ENCODE results near the gene OR51M1.
"Not testable (repeated sequence)": the region's sequence is repeated elsewhere in the genome, so short reads cannot be mapped to it uniquely, and the experiment has no call there.

The OR51M1 gene

GRCh38 chr11:5383576-5383975 is at the start of gene OR51M1:
Gene OR51M1 (plus strand): TSS chr11:5383812. CDS start chr11:5389399, 5,587 bp downstream.
- Mint-ChIP-seq H3K4me3 (no peak within 1 kb of the TSS), H3K9me3 (peaks cover 1% of the 10 kb centered on the region), H3K27ac (no peak within 1 kb of the TSS), H3K4me1 (no peaks in the 10 kb centered on the region), H3K27me3 (peaks cover 3% of the 10 kb centered on the region), H3K36me3 (no peaks in the 10 kb centered on the region)
- ATAC-seq (ENCODE audit: low read depth) (no peak), DNase-seq (ENCODE audit: low spot score in 2 of 2) (no peak)

- Mint-ChIP-seq H3K4me1 (no peaks in the 10 kb centered on the region), H3K9me3 (no peaks in the 10 kb centered on the region), H3K27me3 (peaks cover 1% of the 10 kb centered on the region), H3K36me3 (no peaks in the 10 kb centered on the region), H3K27ac (no peak overlapping the region), H3K4me3 (no peak overlapping the region)
- no peak for ATAC-seq (ENCODE audit: low read depth)
- DNase-seq (ENCODE audit: low spot score in 2 of 2): no peak
Measured at GRCh38 chr11:5335170-5335569, 48.4 kb upstream of the OR51M1 start.

- Mint-ChIP-seq H3K4me1 (no peaks in the 10 kb centered on the region), H3K27ac (no peak overlapping the region), H3K27me3 (peaks cover 1% of the 10 kb centered on the region), H3K9me3 (no peaks in the 10 kb centered on the region), H3K36me3 (no peaks in the 10 kb centered on the region), H3K4me3 (no peak overlapping the region)
- DNase-seq (ENCODE audit: low spot score in 2 of 2): no peak
- no peak for ATAC-seq (ENCODE audit: low read depth)
Measured at GRCh38 chr11:5336331-5336730, 47.3 kb upstream of the OR51M1 start.

- H3K36me3 Mint-ChIP-seq; ATAC-seq (ENCODE audit: low read depth); H3K4me1 Mint-ChIP-seq; H3K9me3 Mint-ChIP-seq; H3K4me3 Mint-ChIP-seq; H3K27me3 Mint-ChIP-seq; H3K27ac Mint-ChIP-seq; DNase-seq (ENCODE audit: low spot score in 2 of 2): not testable (repeated sequence)
Measured at GRCh38 chr11:5337253-5337652, 46.4 kb upstream of the OR51M1 start.

GRCh38 chr11:5339771-5340322 is 43.8 kb upstream of the OR51M1 start:
- DNase-seq (ENCODE audit: low spot score in 2 of 2): no peak
- Mint-ChIP-seq H3K36me3 (no peaks in the 10 kb centered on the region), H3K9me3 (no peaks in the 10 kb centered on the region)

GRCh38 chr11:5343474-5344335 is 39.9 kb upstream of the OR51M1 start, which contains the start of gene OR51B5:
Gene OR51B5 (minus strand): TSS chr11:5343524. CDS start chr11:5343524, 0 bp downstream.
- Mint-ChIP-seq H3K9me3 (no peaks in the 10 kb centered on the region), H3K27ac (no peak within 1 kb of the TSS), H3K36me3 (no peaks in the 10 kb centered on the region), H3K4me3 (no peak within 1 kb of the TSS), H3K4me1 (no peaks in the 10 kb centered on the region), H3K27me3 (peaks cover 5% of the 10 kb centered on the region)
- ATAC-seq (ENCODE audit: low read depth) (no peak), DNase-seq (ENCODE audit: low spot score in 2 of 2) (no peak)

More at GRCh38 chr11:5339771-5340322, 43.8 kb upstream of the OR51M1 start:
- Mint-ChIP-seq H3K4me1 (no peaks in the 10 kb centered on the region), H3K27ac (no peak overlapping the region), H3K27me3 (peaks cover 2% of the 10 kb centered on the region), H3K4me3 (no peak overlapping the region)
- no peak for ATAC-seq (ENCODE audit: low read depth)

GRCh38 chr11:5345831-5346230 is 37.8 kb upstream of the OR51M1 start:
- no peaks in the 10 kb centered on the region for H3K4me1 Mint-ChIP-seq
- H3K9me3 Mint-ChIP-seq: no peaks in the 10 kb centered on the region
- DNase-seq (ENCODE audit: low spot score in 2 of 2): no peak
- no peak overlapping the region for H3K27ac Mint-ChIP-seq
- peaks cover 3% of the 10 kb centered on the region for H3K27me3 Mint-ChIP-seq
- H3K36me3 Mint-ChIP-seq: no peaks in the 10 kb centered on the region
- no peak overlapping the region for H3K4me3 Mint-ChIP-seq
- ATAC-seq (ENCODE audit: low read depth): no peak

GRCh38 chr11:5348551-5349194 is 34.9 kb upstream of the OR51M1 start:
- no peak for DNase-seq (ENCODE audit: low spot score in 2 of 2)
- peaks cover 8% of the 10 kb centered on the region for H3K27me3 Mint-ChIP-seq
- no peak overlapping the region for H3K27ac Mint-ChIP-seq
- no peaks in the 10 kb centered on the region for H3K4me1 Mint-ChIP-seq
- no peaks in the 10 kb centered on the region for H3K36me3 Mint-ChIP-seq
- H3K9me3 Mint-ChIP-seq: no peaks in the 10 kb centered on the region
- no peak overlapping the region for H3K4me3 Mint-ChIP-seq
- no peak for ATAC-seq (ENCODE audit: low read depth)

- DNase-seq (ENCODE audit: low spot score in 2 of 2): no peak
- no peaks in the 10 kb centered on the region for H3K36me3 Mint-ChIP-seq
- H3K4me3 Mint-ChIP-seq: no peak overlapping the region
- H3K4me1 Mint-ChIP-seq: no peaks in the 10 kb centered on the region
- ATAC-seq (ENCODE audit: low read depth): no peak
- no peak overlapping the region for H3K27ac Mint-ChIP-seq
- peaks cover 8% of the 10 kb centered on the region for H3K27me3 Mint-ChIP-seq
- no peaks in the 10 kb centered on the region for H3K9me3 Mint-ChIP-seq
Measured at GRCh38 chr11:5349550-5349949, 34.1 kb upstream of the OR51M1 start.

- no peaks in the 10 kb centered on the region for H3K4me1 Mint-ChIP-seq
- H3K9me3 Mint-ChIP-seq: no peaks in the 10 kb centered on the region
- H3K36me3 Mint-ChIP-seq: no peaks in the 10 kb centered on the region
- ATAC-seq (ENCODE audit: low read depth) (no peak), DNase-seq (ENCODE audit: low spot score in 2 of 2) (no peak)
- no peak within 1 kb of the TSS for H3K4me3 Mint-ChIP-seq
- peaks cover 10% of the 10 kb centered on the region for H3K27me3 Mint-ChIP-seq
- no peak within 1 kb of the TSS for H3K27ac Mint-ChIP-seq
Measured at GRCh38 chr11:5351208-5351607, 32.4 kb upstream of the OR51M1 start, which contains the start of gene OR51B6. Gene OR51B6 (plus strand): TSS chr11:5351508. CDS start chr11:5351508, 0 bp downstream.

- H3K27me3 Mint-ChIP-seq; H3K4me1 Mint-ChIP-seq; ATAC-seq (ENCODE audit: low read depth); DNase-seq (ENCODE audit: low spot score in 2 of 2); H3K4me3 Mint-ChIP-seq; H3K27ac Mint-ChIP-seq; H3K9me3 Mint-ChIP-seq; H3K36me3 Mint-ChIP-seq: not testable (repeated sequence)
Measured at GRCh38 chr11:5356031-5356430, 27.6 kb upstream of the OR51M1 start.

GRCh38 chr11:5362017-5362625 is 21.5 kb upstream of the OR51M1 start:
- Mint-ChIP-seq H3K27ac (no peak overlapping the region), H3K9me3 (peaks cover 5% of the 10 kb centered on the region), H3K4me3 (no peak overlapping the region), H3K36me3 (no peaks in the 10 kb centered on the region), H3K27me3 (peaks cover 5% of the 10 kb centered on the region), H3K4me1 (no peaks in the 10 kb centered on the region)
- no peak for ATAC-seq (ENCODE audit: low read depth)
- DNase-seq (ENCODE audit: low spot score in 2 of 2): no peak

- Mint-ChIP-seq H3K36me3 (no peaks in the 10 kb centered on the region), H3K9me3 (peaks cover 5% of the 10 kb centered on the region), H3K27ac (no peak overlapping the region), H3K4me3 (no peak overlapping the region), H3K27me3 (peaks cover 5% of the 10 kb centered on the region), H3K4me1 (no peaks in the 10 kb centered on the region)
- DNase-seq (ENCODE audit: low spot score in 2 of 2) (no peak), ATAC-seq (ENCODE audit: low read depth) (no peak)
Measured at GRCh38 chr11:5363679-5364078, 19.9 kb upstream of the OR51M1 start.

GRCh38 chr11:5364214-5364613 is 19.4 kb upstream of the OR51M1 start:
- ATAC-seq (ENCODE audit: low read depth) (no peak), DNase-seq (ENCODE audit: low spot score in 2 of 2) (no peak)
- H3K9me3 Mint-ChIP-seq: peaks cover 4% of the 10 kb centered on the region
- no peak overlapping the region for H3K27ac Mint-ChIP-seq
- H3K27me3 Mint-ChIP-seq: peaks cover 5% of the 10 kb centered on the region
- H3K4me3 Mint-ChIP-seq: no peak overlapping the region
- H3K4me1 Mint-ChIP-seq: no peaks in the 10 kb centered on the region
- H3K36me3 Mint-ChIP-seq: no peaks in the 10 kb centered on the region

Data from memory B cell (primary cell).